HEK293T (cell line): Measurements from ENCODE around the gene ACADVL.

Experiments used
- CTCF ChIA-PET: fragments of 350-600 bp; formaldehyde crosslinking; extraction: SDS; loops from one replicate; lab custom pipeline; 2021; ENCODE audit warnings: antibody characterized with exemption, inconsistent platforms; lab: Yijun Ruan, JAX
- POLR2A ChIA-PET: fragments of 350-600 bp; formaldehyde crosslinking; extraction: SDS; loops from one replicate; lab custom pipeline; 2020; ENCODE audit warnings: antibody characterized with exemption, inconsistent platforms; lab: Yijun Ruan, JAX
- DNase-seq: peaks from one replicate; pipeline ENCODE4 v3.0.0; 2012; ENCODE audit warnings: mixed read lengths; ENCODE audit errors: extremely low spot score
- ARNT ChIP-seq: fragments of 450-650 bp; IDR thresholded peaks from 2 replicates; pipeline ENCODE4 v1.6.1; 2017; ENCODE audit warnings: mild to moderate bottlenecking
- BHLHE40 ChIP-seq: fragments of 450-650 bp; IDR thresholded peaks from 2 replicates; pipeline ENCODE4 v1.6.1; 2016; ENCODE audit warnings: mild to moderate bottlenecking, moderate library complexity, borderline replicate concordance
- CTBP1 ChIP-seq: fragments of 450-650 bp; IDR thresholded peaks from 2 replicates; pipeline ENCODE4 v1.6.1; 2016; ENCODE audit warnings: borderline replicate concordance
- ELF4 ChIP-seq: fragments of 450-650 bp; IDR thresholded peaks from 2 replicates; pipeline ENCODE4 v1.6.1; 2017; ENCODE audit warnings: antibody characterized with exemption
- FOXA1 ChIP-seq: fragments of 450-650 bp; IDR thresholded peaks from 2 replicates; pipeline ENCODE4 v1.6.1; 2016; ENCODE audit warnings: mild to moderate bottlenecking
- FOXK2 ChIP-seq: fragments of 450-650 bp; IDR thresholded peaks from 2 replicates; pipeline ENCODE4 v1.6.1; 2016; ENCODE audit warnings: mild to moderate bottlenecking
- FOXM1 ChIP-seq: fragments of 450-650 bp; IDR thresholded peaks from 2 replicates; pipeline ENCODE4 v1.6.1; 2017; ENCODE audit warnings: mild to moderate bottlenecking, borderline replicate concordance
- HDGF ChIP-seq: fragments of 450-650 bp; IDR thresholded peaks from 2 replicates; pipeline ENCODE4 v1.6.1; 2017; ENCODE audit warnings: antibody characterized with exemption, borderline replicate concordance
- L3MBTL2 ChIP-seq: fragments of 450-650 bp; conservative IDR thresholded peaks from 2 replicates; pipeline ENCODE4 v1.6.1; 2016; ENCODE audit warnings: mild to moderate bottlenecking
- LEF1 ChIP-seq: fragments of 450-650 bp; IDR thresholded peaks from 2 replicates; pipeline ENCODE4 v1.6.1; 2017; ENCODE audit warnings: mild to moderate bottlenecking, borderline replicate concordance
- NFRKB ChIP-seq: fragments of 450-650 bp; IDR thresholded peaks from 2 replicates; pipeline ENCODE4 v1.6.1; 2016; ENCODE audit warnings: mild to moderate bottlenecking, moderate library complexity
- PKNOX1 ChIP-seq: fragments of 450-650 bp; IDR thresholded peaks from 2 replicates; pipeline ENCODE4 v1.6.1; 2016
- SP1 ChIP-seq: fragments of 450-650 bp; IDR thresholded peaks from 2 replicates; pipeline ENCODE4 v1.6.1; 2017
- SUZ12 ChIP-seq: fragments of 450-650 bp; IDR thresholded peaks from 2 replicates; pipeline ENCODE4 v1.6.1; 2016; ENCODE audit warnings: mild to moderate bottlenecking
- TARDBP ChIP-seq: fragments of 450-650 bp; IDR thresholded peaks from 2 replicates; pipeline ENCODE4 v1.6.1; 2016
- ZNF384 ChIP-seq: fragments of 450-650 bp; IDR thresholded peaks from 2 replicates; pipeline ENCODE4 v1.6.1; 2016

The ACADVL gene

GRCh38 chr17:7215136-7215638, 4.6 kb upstream of the ACADVL start:
- POLR2A ChIA-PET: interaction anchor here (1.1 to 3.3 kb wide), 5 partner anchors 24 to 180 kb away, joined by 4 to 13 read pairs (median 8); partner anchors contain the start of genes GABARAP, NEURL4, PHF23 and SLC16A13
- DNase-seq: no peak
- TF ChIP-seq BHLHE40: no peak
- no peak for TF ChIP-seq TARDBP
- no peak for TF ChIP-seq ELF4
- TF ChIP-seq SUZ12: peak; percentile 95
- TF ChIP-seq SP1: no peak
- no peak for TF ChIP-seq ARNT
- no peak for TF ChIP-seq FOXA1
- CTCF ChIA-PET: no interaction called here

GRCh38 chr17:7215652-7216180, 4.0 kb upstream of the ACADVL start:
- ChIA-PET POLR2A (interaction anchor here (1.1 to 3.3 kb wide), 4 partner anchors 23 to 180 kb away, joined by 4 to 13 read pairs (median 10); partner anchors contain the start of genes NEURL4, PHF23 and SLC16A13), CTCF (interaction anchor here (1.1 kb wide), 1 partner anchor 9 kb away, joined by 3 read pairs; no protein-coding TSS in a partner anchor)
- TF ChIP-seq PKNOX1 (no peak), FOXK2 (no peak), TARDBP (no peak), CTBP1 (no peak), FOXA1 (no peak), HDGF (no peak), SP1 (no peak), ARNT (no peak)
- DNase-seq: no peak

- ChIA-PET CTCF (interaction anchor here (1.1 kb wide), 1 partner anchor 8 kb away, joined by 3 read pairs; no protein-coding TSS in a partner anchor), POLR2A (interaction anchor here (1.1 to 3.3 kb wide), 2 partner anchors 23 to 181 kb away, joined by 4 to 13 read pairs; partner anchors contain the start of genes PHF23 and SLC16A13)
- no peak for DNase-seq
- TF ChIP-seq ARNT: no peak
- TF ChIP-seq PKNOX1: no peak
These were observed 3.3 kb upstream of the ACADVL start for GRCh38 chr17:7216242-7217112.

GRCh38 chr17:7217113-7217987, 2.4 kb upstream of the ACADVL start:
- TF ChIP-seq ZNF384 (no peak), SUZ12 (no peak), LEF1 (no peak), PKNOX1 (no peak), ARNT (no peak), FOXM1 (no peak), FOXK2 (no peak), CTBP1 (no peak), HDGF (no peak), SP1 (no peak), FOXA1 (no peak), ELF4 (no peak), TARDBP (no peak), BHLHE40 (no peak), NFRKB (no peak), L3MBTL2 (no peak)
- ChIA-PET CTCF (no interaction called here), POLR2A (interaction anchor here (0.6 to 9.3 kb wide), 2 partner anchors 21 to 74 kb away, joined by 3 to 166 read pairs; partner anchors contain the start of genes DVL2, GABARAP and PHF23)
- peak; percentile 39 for DNase-seq

- CTCF ChIA-PET: no interaction called here
- TF ChIP-seq NFRKB (no peak), HDGF (no peak), ARNT (no peak), L3MBTL2 (no peak), CTBP1 (no peak), FOXM1 (no peak), ZNF384 (no peak), PKNOX1 (no peak), SP1 (no peak), FOXK2 (no peak), FOXA1 (no peak)
- no peak for DNase-seq
- POLR2A ChIA-PET: interaction anchor here (1.7 to 9.3 kb wide), 3 partner anchors 15 to 111 kb away, joined by 3 to 166 read pairs (median 11); partner anchors contain the start of genes DVL2, GABARAP, NEURL4 and PHF23
These were observed 1.6 kb upstream of the ACADVL start for GRCh38 chr17:7218166-7218565.
